ENCODE measurements around the gene SSBP3.

GRCh38 chr1:54397980-54398379 is 8.2 kb downstream of the SSBP3 start:
- TF ChIP-seq POLR2AphosphoS5 (IDR thresholded peaks at IDR 0.05; ENCODE audit: low read depth, low read length) (no peak), POLR2A (IDR thresholded peaks at IDR 0.05; ENCODE audit: low read depth, low read length) (no peak), TAF1 (IDR thresholded peaks at IDR 0.05; ENCODE audit: low read depth, low read length) (no peak), SPI1 (IDR thresholded peaks at IDR 0.05; ENCODE audit: low read depth, low read length) (no peak), POU2F2 (IDR thresholded peaks at IDR 0.05; ENCODE audit: low read depth, low read length) (no peak)
